Transverse colon (tissue), 4 donors: Measurements from ENCODE around the gene RPS6KA3. TPM values are rescaled to one million over a fixed set of nuclear protein-coding genes. Genes with fewer than 3 reads are reported as not detected.

Experiments used
- DNase-seq: peaks from one replicate; pipeline ENCODE4 v3.0.0-alpha.2; 2019
- H3K27ac ChIP-seq, 4 donors: fragments of 200-600 bp; sonication (generic); 2 replicates each; pipeline ENCODE4 v1.5.1; 2016 to 2018; ENCODE audit warnings: inconsistent platforms in 4 of 4
- H3K27me3 ChIP-seq: fragments of 200-600 bp; sonication (generic); 2 replicates; pipeline ENCODE4 v1.5.1; 2017; ENCODE audit warnings: inconsistent platforms
- H3K36me3 ChIP-seq, 4 donors: fragments of 200-600 bp; sonication (generic); 2 replicates each; pipeline ENCODE4 v1.5.1; 2017 to 2019; ENCODE audit warnings: inconsistent platforms in 4 of 4
- H3K4me1 ChIP-seq, 4 donors: fragments of 200-600 bp; sonication (generic); 2 replicates each; pipeline ENCODE4 v1.5.1; 2017 to 2020; ENCODE audit warnings: inconsistent platforms in 4 of 4
- H3K4me3 ChIP-seq, 4 donors: fragments of 200-600 bp; sonication (generic); 1 replicate in 1 of 4; 2 replicates in 3 of 4; pipeline versions ENCODE4 v1.5.1 to v1.6.1; 2017 to 2019; ENCODE audit warnings: inconsistent platforms in 4 of 4
- H3K9me3 ChIP-seq, 2 donors: fragments of 200-600 bp; sonication (generic); 2 replicates each; pipeline ENCODE4 v1.5.1; 2017 to 2019; ENCODE audit warnings: inconsistent platforms in 2 of 2
- CTCF ChIP-seq, 5 experiments: fragments of 200-600 bp in 3 of 5; fragments of 450-650 bp in 2 of 5; sonication (generic) in 3 of 5; IDR thresholded peaks; 1 replicate in 2 of 5; 2 replicates in 3 of 5; pipeline ENCODE4 v1.5.1; 2016 to 2017; ENCODE audit warnings: antibody characterized with exemption in 5 of 5, inconsistent platforms in 3 of 5, mild to moderate bottlenecking in 2 of 5, moderate library complexity in 1 of 5
- EP300 ChIP-seq: sonication (generic); formaldehyde crosslinking; IDR thresholded peaks from one replicate; pipeline ENCODE4 v1.6.1; 2017; ENCODE audit warnings: antibody characterized with exemption, low read depth
- POLR2A ChIP-seq: fragments of 450-650 bp; IDR thresholded peaks from one replicate; pipeline ENCODE4 v1.6.1; 2016; ENCODE audit warnings: antibody characterized with exemption, mild to moderate bottlenecking, moderate library complexity
- POLR2AphosphoS5 ChIP-seq, 3 donors: sonication (generic); formaldehyde crosslinking; IDR thresholded peaks; one replicate each; pipeline ENCODE4 v1.6.1; 2016; ENCODE audit warnings: antibody characterized with exemption in 3 of 3
- WGBS, 2 donors: methylation state at CpG; one replicate each; pipeline ENCODE4 v1.1.5; 2018; ENCODE audit warnings: low coverage in 1 of 2; 5-methylcytosine and 5-hydroxymethylcytosine counted together
- in situ Hi-C, 4 donors: fragments of 200-750 bp; cut with MboI; loops; one replicate each; pipeline versions ENCODE4 v1.15.0 to v1.15.1; 2017; ENCODE audit warnings: low sequenced_read_pairs in 3 of 4, low pct_ligation_motif_present in 1 of 4, low pct_unique_long_range_greater_than_20kb in 1 of 4
- intact Hi-C: fragments of 100-400 bp; cut with DNase I; formaldehyde crosslinking; loops from one replicate; pipeline ENCODE4 v1.15.1; 2023; ENCODE audit warnings: low total_unique reads
- total RNA-seq, 4 donors: library from RNA; depleted of rRNA; stranded (reverse); fragments of >200 nt; gene quantifications; one replicate each; pipeline ENCODE4 v1.1.0, GENCODE V29; 2016

Gene RPS6KA3
- total RNA-seq, 4 donors from 2014 or later: 28.7 to 73.0 (median 49.8) TPM

GRCh38 chrX:20311505-20311904 is 44.8 kb upstream of the RPS6KA3 start:
- intact Hi-C loops (no loop called here), in situ Hi-C loops (no loop called here)
- TF ChIP-seq EP300: no peak
- no peak for TF ChIP-seq CTCF (IDR thresholded peaks at IDR 0.05)
- no peak for TF ChIP-seq POLR2AphosphoS5 (IDR thresholded peaks at IDR 0.05)
- no peak for TF ChIP-seq POLR2A
- 48 to 75% methylated on average over 1 to 2 of the region's 2 CpGs for WGBS, 2 donors
- Histone ChIP-seq H3K9me3 (no peaks in the 10 kb centered on the region), H3K27ac (no peak overlapping the region), H3K36me3 (no peaks in the 10 kb centered on the region), H3K4me1 (no peaks in the 10 kb centered on the region), H3K27me3 (no peaks in the 10 kb centered on the region), H3K4me3 (no peak overlapping the region)
- DNase-seq: no peak

GRCh38 chrX:20309806-20310205 is 43.1 kb upstream of the RPS6KA3 start:
- H3K36me3 ChIP-seq: no peaks in the 10 kb centered on the region
- 82% methylated on average over 8 of the region's 8 CpGs; no CpG with 5 or more reads in 1 of the 2 donors for WGBS, 2 donors
- H3K9me3 ChIP-seq: no peaks in the 10 kb centered on the region
- H3K27me3 ChIP-seq: no peaks in the 10 kb centered on the region
- no peak overlapping the region for H3K27ac ChIP-seq
- no peak for DNase-seq
- TF ChIP-seq POLR2A: no peak
- intact Hi-C loops: no loop called here
- no peak overlapping the region for H3K4me3 ChIP-seq
- in situ Hi-C loops: no loop called here
- no peaks in the 10 kb centered on the region for H3K4me1 ChIP-seq

- no peak overlapping the region for H3K4me3 ChIP-seq
- H3K27ac ChIP-seq: no peak overlapping the region
- H3K9me3 ChIP-seq: no peaks in the 10 kb centered on the region
- H3K4me1 ChIP-seq: no peaks in the 10 kb centered on the region
- H3K27me3 ChIP-seq: no peaks in the 10 kb centered on the region
- TF ChIP-seq POLR2AphosphoS5 (IDR thresholded peaks at IDR 0.05) (no peak), CTCF (IDR thresholded peaks at IDR 0.05) (no peak), EP300 (no peak), POLR2A (no peak)
- in situ Hi-C loops (no loop called here), intact Hi-C loops (no loop called here)
- WGBS, 2 donors: 51% methylated on average over 3 of the region's 3 CpGs; no CpG with 5 or more reads in 1 of the 2 donors
- H3K36me3 ChIP-seq: no peaks in the 10 kb centered on the region
- no peak for DNase-seq
These were observed 40.0 kb upstream of the RPS6KA3 start for GRCh38 chrX:20306668-20307067.

GRCh38 chrX:20300822-20301221 is 34.1 kb upstream of the RPS6KA3 start:
- Histone ChIP-seq H3K9me3 (no peaks in the 10 kb centered on the region), H3K36me3 (no peaks in the 10 kb centered on the region), H3K27me3 (no peaks in the 10 kb centered on the region), H3K4me1 (no peaks in the 10 kb centered on the region), H3K27ac (no peak overlapping the region), H3K4me3 (no peak overlapping the region)
- WGBS, 2 donors: 83 to 100% methylated on average over 1 to 5 of the region's 5 CpGs
- in situ Hi-C loops: no loop called here
- DNase-seq: no peak
- intact Hi-C loops: no loop called here
- no peak for TF ChIP-seq CTCF (IDR thresholded peaks at IDR 0.05)
- no peak for TF ChIP-seq POLR2A
- TF ChIP-seq POLR2AphosphoS5 (IDR thresholded peaks at IDR 0.05): no peak
- TF ChIP-seq EP300: no peak

- no peak for DNase-seq
- 87% methylated on average over 2 of the region's 2 CpGs for WGBS, 2 donors
- intact Hi-C loops: no loop called here
- Histone ChIP-seq H3K27me3 (no peaks in the 10 kb centered on the region), H3K36me3 (no peaks in the 10 kb centered on the region), H3K9me3 (no peaks in the 10 kb centered on the region), H3K4me3 (no peak overlapping the region), H3K27ac (no peak overlapping the region), H3K4me1 (no peaks in the 10 kb centered on the region)
- no peak for TF ChIP-seq POLR2AphosphoS5 (IDR thresholded peaks at IDR 0.05)
- TF ChIP-seq POLR2A: no peak
- no peak for TF ChIP-seq CTCF (IDR thresholded peaks at IDR 0.05)
- no peak for TF ChIP-seq EP300
- in situ Hi-C loops: no loop called here
These were observed 28.2 kb upstream of the RPS6KA3 start for GRCh38 chrX:20294957-20295356.
